22Rv1 (cell line): ENCODE results near the gene TSPAN18.

ENCODE experiments used
- H3K27ac ChIP-seq: fragments of 450-650 bp; 2 replicates; pipeline ENCODE4 v1.5.1; 2017
- ZFX ChIP-seq: fragments of 450-650 bp; IDR thresholded peaks from 2 replicates; pipeline ENCODE4 v1.6.1; 2017; ENCODE audit warnings: antibody characterized with exemption, borderline replicate concordance
- TF ChIP-seq, protein P1 (sequence below): fragments of 450-650 bp; IDR thresholded peaks from 2 replicates; pipeline ENCODE4 v1.5.1; 2017; ENCODE audit warnings: mild to moderate bottlenecking

TSPAN18 gene

DNA sequence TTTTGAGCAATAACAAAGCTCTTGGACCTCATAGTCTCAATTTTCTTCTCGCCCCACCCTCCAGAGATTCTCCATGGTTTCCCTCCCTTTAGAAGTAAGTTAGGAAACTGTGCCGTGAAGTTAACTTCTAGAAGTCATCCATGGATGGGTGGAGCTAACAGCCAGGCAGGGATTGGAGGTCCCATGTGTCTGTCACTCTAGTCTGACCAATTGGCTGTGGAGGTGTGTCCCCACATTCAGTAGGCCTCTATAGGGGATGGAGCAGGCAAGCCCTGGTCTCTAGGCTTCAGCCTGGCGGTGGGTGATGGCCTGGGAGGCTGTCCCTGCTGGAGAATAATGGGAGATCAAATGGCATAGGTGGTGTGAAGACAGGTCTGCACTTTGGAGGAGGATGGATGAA is 173.2 kb downstream of the TSPAN18 start:
- no peak overlapping the region for H3K27ac ChIP-seq
- TF ChIP-seq, protein P1, sequence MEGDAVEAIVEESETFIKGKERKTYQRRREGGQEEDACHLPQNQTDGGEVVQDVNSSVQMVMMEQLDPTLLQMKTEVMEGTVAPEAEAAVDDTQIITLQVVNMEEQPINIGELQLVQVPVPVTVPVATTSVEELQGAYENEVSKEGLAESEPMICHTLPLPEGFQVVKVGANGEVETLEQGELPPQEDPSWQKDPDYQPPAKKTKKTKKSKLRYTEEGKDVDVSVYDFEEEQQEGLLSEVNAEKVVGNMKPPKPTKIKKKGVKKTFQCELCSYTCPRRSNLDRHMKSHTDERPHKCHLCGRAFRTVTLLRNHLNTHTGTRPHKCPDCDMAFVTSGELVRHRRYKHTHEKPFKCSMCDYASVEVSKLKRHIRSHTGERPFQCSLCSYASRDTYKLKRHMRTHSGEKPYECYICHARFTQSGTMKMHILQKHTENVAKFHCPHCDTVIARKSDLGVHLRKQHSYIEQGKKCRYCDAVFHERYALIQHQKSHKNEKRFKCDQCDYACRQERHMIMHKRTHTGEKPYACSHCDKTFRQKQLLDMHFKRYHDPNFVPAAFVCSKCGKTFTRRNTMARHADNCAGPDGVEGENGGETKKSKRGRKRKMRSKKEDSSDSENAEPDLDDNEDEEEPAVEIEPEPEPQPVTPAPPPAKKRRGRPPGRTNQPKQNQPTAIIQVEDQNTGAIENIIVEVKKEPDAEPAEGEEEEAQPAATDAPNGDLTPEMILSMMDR = no peak
- TF ChIP-seq ZFX = no peak

DNA sequence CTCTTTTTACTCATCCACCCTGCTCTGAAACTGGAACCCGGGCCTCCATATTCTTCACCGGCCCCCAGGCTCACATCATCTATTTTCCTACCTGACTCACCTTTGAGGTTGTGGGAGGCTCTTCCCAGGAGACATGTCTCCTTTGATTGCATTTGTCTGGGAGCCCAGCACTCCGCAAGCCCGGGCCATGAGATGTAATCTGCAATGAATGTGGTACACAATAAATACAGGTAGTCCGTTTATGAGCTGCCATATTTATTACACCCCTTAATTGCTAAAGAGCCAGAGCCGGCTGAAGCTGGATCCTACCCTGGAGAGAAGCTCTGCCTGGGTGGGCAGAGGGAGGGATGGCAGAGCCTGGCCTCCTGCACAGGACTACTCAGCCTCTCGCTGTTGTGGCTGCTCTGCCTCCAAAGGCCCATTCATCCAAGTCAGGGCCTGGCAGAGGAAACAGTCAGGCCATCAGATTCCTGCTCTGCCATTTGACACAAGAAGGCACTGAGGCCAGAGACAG is 174.4 kb downstream of the TSPAN18 start:
- TF ChIP-seq ZFX = no peak
- TF ChIP-seq, protein P1 = no peak

DNA sequence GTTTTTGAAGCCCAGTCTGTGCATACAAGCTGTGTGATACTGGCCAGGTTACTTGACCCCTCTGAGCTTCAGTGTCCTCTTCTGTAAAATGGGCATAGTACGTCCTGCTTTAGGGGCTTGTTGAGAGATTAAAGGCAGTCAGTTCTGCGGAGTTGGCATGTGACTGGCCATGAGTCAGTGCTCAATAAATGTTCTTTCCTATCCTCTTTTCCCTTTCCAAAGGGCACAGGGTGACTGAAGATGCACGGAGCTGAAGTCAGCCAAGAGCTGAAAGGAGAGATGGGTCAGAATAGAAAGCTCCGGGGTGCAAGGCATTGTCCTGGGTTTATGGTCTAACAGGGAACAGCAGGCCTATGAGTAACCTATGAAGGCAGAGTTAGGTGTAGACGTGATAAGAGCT is 175.0 kb downstream of the TSPAN18 start:
- no peak overlapping the region for H3K27ac ChIP-seq
- TF ChIP-seq ZFX = no peak
- TF ChIP-seq, protein P1 = no peak

More for the DNA sequence above, 174.4 kb downstream of the TSPAN18 start:
- no peak overlapping the region for H3K27ac ChIP-seq

DNA sequence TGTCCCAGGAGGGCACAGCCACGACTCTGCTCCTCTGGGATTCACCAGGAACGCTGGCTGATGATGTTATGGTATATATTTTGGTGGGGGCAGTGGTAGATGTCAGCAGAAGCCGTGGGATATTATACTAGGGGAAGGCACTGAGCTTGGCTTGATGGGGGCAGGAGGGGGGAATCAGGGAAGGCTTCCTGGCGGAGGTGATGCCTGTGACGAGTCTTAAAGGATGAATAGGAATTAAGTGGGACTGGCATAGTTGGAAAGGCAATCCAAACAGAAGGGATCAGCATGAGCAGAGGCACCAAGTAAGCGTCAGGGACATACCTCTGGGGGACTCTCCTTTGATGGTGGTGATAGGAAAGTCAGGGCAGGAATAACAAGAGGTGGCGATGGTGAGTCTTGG is 176.3 kb downstream of the TSPAN18 start:
- no peak overlapping the region for H3K27ac ChIP-seq
- no peak for TF ChIP-seq ZFX
- TF ChIP-seq, protein P1 = no peak

DNA sequence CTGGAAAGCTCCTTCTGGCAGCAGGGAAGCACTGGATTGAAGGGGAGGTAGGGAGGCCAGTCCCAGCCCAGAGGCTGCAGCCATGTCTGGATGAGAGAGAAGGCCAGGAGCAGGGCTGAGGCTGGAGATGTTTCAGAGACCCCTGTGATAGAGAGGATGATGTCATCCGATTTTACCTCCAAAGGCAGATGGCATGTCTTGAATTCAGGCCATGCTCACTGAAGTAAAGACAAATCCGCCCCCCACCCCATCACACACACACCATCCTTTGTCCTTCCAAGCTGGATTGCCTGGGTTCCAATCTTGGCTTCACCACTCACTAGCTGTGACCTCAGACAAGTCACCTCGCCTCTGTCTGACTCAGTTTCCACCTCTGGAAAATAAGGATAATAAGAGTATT is 176.8 kb downstream of the TSPAN18 start:
- H3K27ac ChIP-seq = no peak overlapping the region
- TF ChIP-seq, protein P1 = no peak
- TF ChIP-seq ZFX = no peak

DNA sequence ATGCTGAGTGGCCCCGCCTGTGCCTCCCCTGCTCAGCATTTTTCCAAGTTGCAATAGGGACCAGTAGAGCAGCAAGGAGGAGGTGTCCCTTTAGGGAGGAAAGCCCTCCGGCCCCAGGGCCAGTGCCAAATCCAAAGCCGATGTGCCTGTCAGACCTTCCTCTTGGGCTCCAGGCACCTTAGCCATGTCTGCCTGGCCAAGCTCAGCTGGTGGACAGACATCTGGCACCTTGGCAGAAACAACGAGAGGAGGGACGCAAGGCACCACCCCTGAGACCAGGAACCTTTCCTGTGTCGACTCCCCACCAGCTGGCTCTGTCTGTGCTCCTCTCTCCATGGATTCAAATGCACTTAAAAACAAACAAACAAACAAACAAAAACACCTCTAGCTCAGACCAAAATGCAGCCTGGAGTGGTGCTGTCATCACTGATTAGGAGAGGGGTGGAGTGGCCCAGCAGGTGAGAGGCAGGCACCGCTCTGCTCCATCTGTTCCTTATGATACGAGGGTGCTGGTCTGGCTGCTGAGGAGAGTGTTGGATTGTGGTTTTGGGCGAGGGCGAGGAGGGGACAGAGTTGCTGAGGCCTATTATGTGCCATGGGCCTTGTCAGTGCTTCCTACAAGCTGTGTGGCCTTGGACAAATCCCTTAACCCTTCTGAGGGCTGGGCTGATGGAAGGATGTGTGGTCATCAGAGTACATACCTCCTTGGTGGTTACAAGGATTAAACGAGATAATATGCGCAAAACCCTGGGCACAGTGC is 177.7 kb downstream of the TSPAN18 start:
- H3K27ac ChIP-seq = no peak overlapping the region
- no peak for TF ChIP-seq ZFX
- TF ChIP-seq, protein P1 = no peak

DNA sequence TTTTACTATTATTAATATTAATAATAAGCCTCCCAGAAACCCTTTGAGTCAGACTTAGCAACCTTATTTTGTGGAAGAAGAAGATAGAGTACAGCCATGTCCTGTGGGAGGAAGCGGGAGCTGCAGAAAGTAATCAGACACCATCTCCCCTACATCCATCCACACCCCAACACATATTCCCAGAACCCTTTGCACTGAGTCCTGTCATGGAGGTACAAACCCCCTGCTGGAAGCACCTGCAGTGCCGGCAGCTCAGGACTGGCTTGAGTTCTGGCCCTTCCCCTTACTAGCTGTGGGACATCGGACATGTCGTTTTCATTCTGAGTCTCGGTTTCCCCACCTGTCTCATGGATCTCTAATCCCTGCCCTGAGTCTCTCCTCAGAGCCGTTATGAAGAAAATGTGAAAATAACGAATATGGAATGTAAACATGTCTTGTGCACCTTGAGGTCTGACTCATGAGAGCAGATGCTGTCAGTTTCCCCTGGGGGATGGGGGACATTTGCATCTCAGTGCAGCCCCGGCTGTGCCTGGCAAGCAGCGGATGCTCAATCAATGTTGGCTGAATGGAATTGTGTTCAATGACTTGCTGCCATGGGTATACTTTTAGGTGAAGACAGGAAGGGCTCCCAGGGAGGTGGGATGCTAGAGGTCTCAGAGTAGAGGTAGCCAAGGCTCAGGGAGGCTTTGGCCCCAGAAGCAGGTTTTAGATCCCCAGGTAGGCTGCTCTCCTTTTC is 178.5 kb downstream of the TSPAN18 start:
- no peak for TF ChIP-seq ZFX
- TF ChIP-seq, protein P1 = no peak
- no peak overlapping the region for H3K27ac ChIP-seq
